GM21717 (cell line): ENCODE measurements around the gene ZNRF1.
"Not testable (repeated sequence)": the region's sequence is repeated elsewhere in the genome, so short reads cannot be mapped to it uniquely, and the experiment has no call there.

Source experiments
- ATAC-seq: cut with Tn5 transposase; IDR thresholded peaks from one replicate; pipeline ENCODE4 v1.9.1; 2021; ENCODE audit warnings: mild to moderate bottlenecking, moderate library complexity; ENCODE audit not compliant: unreplicated experiment

The ZNRF1 gene

GRCh38 chr16:74998481-74999218 lies at the start of gene ZNRF1:
Gene ZNRF1 (plus strand): TSS chr16:74999024. CDS start chr16:74999672, 648 bp downstream.
- ATAC-seq: peak; percentile 59

GRCh38 chr16:74949309-74949708 lies 49.5 kb upstream of the ZNRF1 start:
- ATAC-seq: no peak

GRCh38 chr16:74950511-74950910 lies 48.3 kb upstream of the ZNRF1 start:
- ATAC-seq: no peak

- ATAC-seq: no peak
Measured at GRCh38 chr16:74951206-74951605, 47.6 kb upstream of the ZNRF1 start.

GRCh38 chr16:74951681-74952080 lies 47.1 kb upstream of the ZNRF1 start:
- no peak for ATAC-seq

- ATAC-seq: no peak
Measured at GRCh38 chr16:74954763-74955162, 44.1 kb upstream of the ZNRF1 start.

GRCh38 chr16:74973304-74973703 lies 25.5 kb upstream of the ZNRF1 start:
- ATAC-seq: no peak

- ATAC-seq: no peak
Measured at GRCh38 chr16:74975591-74975990, 23.2 kb upstream of the ZNRF1 start.

GRCh38 chr16:74982256-74982655 lies 16.6 kb upstream of the ZNRF1 start:
- ATAC-seq: no peak

GRCh38 chr16:74984194-74984528 lies 14.7 kb upstream of the ZNRF1 start:
- peak; percentile 0 for ATAC-seq

GRCh38 chr16:74984529-74985296 lies 14.1 kb upstream of the ZNRF1 start, which contains the start of gene WDR59:
Gene WDR59 (minus strand): TSS chr16:74985123. CDS start chr16:74985017, 106 bp downstream.
- peak; percentile 99 for ATAC-seq

- no peak for ATAC-seq
Measured at GRCh38 chr16:74987027-74987681, 11.7 kb upstream of the ZNRF1 start.

GRCh38 chr16:74989864-74990263 lies 9.0 kb upstream of the ZNRF1 start:
- not testable (repeated sequence) for ATAC-seq

- no peak for ATAC-seq
Measured at GRCh38 chr16:74990832-74991231, 8.0 kb upstream of the ZNRF1 start.

GRCh38 chr16:74991268-74991592 lies 7.6 kb upstream of the ZNRF1 start:
- ATAC-seq: no peak

GRCh38 chr16:74991593-74992403 lies 7.0 kb upstream of the ZNRF1 start:
- no peak for ATAC-seq

- ATAC-seq: no peak
Measured at GRCh38 chr16:74995986-74996385, 2.8 kb upstream of the ZNRF1 start.

GRCh38 chr16:74997042-74997491 lies 1.8 kb upstream of the ZNRF1 start:
- no peak for ATAC-seq

- ATAC-seq: peak; percentile 24
Measured at GRCh38 chr16:74999219-74999608, 390 bp downstream of the ZNRF1 start.

- peak; percentile 42 for ATAC-seq
Measured at GRCh38 chr16:74999609-75000480, 1.0 kb downstream of the ZNRF1 start.
